Activated naive CD4-positive, alpha-beta T cell treated with anti-CD3 and anti-CD28 coated beads for 36 hours (primary cell): Measurements from ENCODE around the gene SIT1. TPM values are rescaled to one million over a fixed set of nuclear protein-coding genes. Genes with fewer than 3 reads are reported as not detected.
"Not testable (repeated sequence)": the region's sequence is repeated elsewhere in the genome, so short reads cannot be mapped to it uniquely, and the experiment has no call there.

ENCODE experiments used
- CTCF ChIA-PET: fragments of 350-600 bp; sonication (Branson Sonifier 250); formaldehyde crosslinking; loops from one replicate; lab custom pipeline; 2021; ENCODE audit warnings: antibody characterized with exemption; lab: Charles Lee
- DNase-seq: peaks from one replicate; pipeline ENCODE4 v3.0.0-alpha.2; 2020
- H3K27ac Mint-ChIP-seq: one replicate; pipeline ENCODE4 v1.8.0; 2021; ENCODE audit warnings: mild to moderate bottlenecking, mixed read lengths
- H3K27me3 Mint-ChIP-seq: one replicate; pipeline ENCODE4 v1.8.0; 2021; ENCODE audit warnings: low read depth, mixed read lengths
- H3K36me3 Mint-ChIP-seq: one replicate; pipeline ENCODE4 v1.8.0; 2021; ENCODE audit warnings: low read depth, mixed read lengths
- H3K4me1 Mint-ChIP-seq: one replicate; pipeline ENCODE4 v1.8.0; 2021; ENCODE audit warnings: low read depth, mixed read lengths
- H3K4me3 Mint-ChIP-seq: one replicate; pipeline ENCODE4 v1.8.0; 2021; ENCODE audit warnings: mild to moderate bottlenecking, moderate library complexity, mixed read lengths
- H3K9me3 Mint-ChIP-seq: one replicate; pipeline ENCODE4 v1.8.0; 2021; ENCODE audit warnings: mixed read lengths
- intact Hi-C: fragments of 100-400 bp; cut with micrococcal nuclease; formaldehyde crosslinking; loops from one replicate; pipeline ENCODE4 v1.15.1; 2023
- total RNA-seq, 2 experiments: library from RNA; stranded (reverse); gene quantifications; one replicate each; pipeline ENCODE4 v1.2.3, GENCODE V29; 2021

SIT1 gene
- total RNA-seq, 2 experiments from 2014 or later = 44.0 to 45.4 TPM

GRCh38 chr9:35628389-35628991 lies 22.2 kb downstream of the SIT1 start:
- Mint-ChIP-seq H3K4me3 (no peak overlapping the region), H3K4me1 (no peaks in the 10 kb centered on the region), H3K36me3 (no peaks in the 10 kb centered on the region), H3K27me3 (no peaks in the 10 kb centered on the region), H3K9me3 (no peaks in the 10 kb centered on the region), H3K27ac (no peak overlapping the region)
- CTCF ChIA-PET = interaction anchor here (0.8 to 3.9 kb wide), 5 partner anchors 9 to 68 kb away, joined by 4 to 17 read pairs (median 7); no protein-coding TSS in a partner anchor
- intact Hi-C loops = no loop called here
- DNase-seq = no peak

- H3K9me3 Mint-ChIP-seq = no peaks in the 10 kb centered on the region
- H3K4me1 Mint-ChIP-seq = no peaks in the 10 kb centered on the region
- no peak overlapping the region for H3K4me3 Mint-ChIP-seq
- intact Hi-C loops = no loop called here
- no peak overlapping the region for H3K27ac Mint-ChIP-seq
- DNase-seq = no peak
- CTCF ChIA-PET = interaction anchor here (3.9 kb wide), 1 partner anchor 16 kb away, joined by 17 read pairs; no protein-coding TSS in a partner anchor
- H3K27me3 Mint-ChIP-seq = no peaks in the 10 kb centered on the region
- H3K36me3 Mint-ChIP-seq = no peaks in the 10 kb centered on the region
Measured at GRCh38 chr9:35627575-35627974, 23.2 kb downstream of the SIT1 start.

DNA sequence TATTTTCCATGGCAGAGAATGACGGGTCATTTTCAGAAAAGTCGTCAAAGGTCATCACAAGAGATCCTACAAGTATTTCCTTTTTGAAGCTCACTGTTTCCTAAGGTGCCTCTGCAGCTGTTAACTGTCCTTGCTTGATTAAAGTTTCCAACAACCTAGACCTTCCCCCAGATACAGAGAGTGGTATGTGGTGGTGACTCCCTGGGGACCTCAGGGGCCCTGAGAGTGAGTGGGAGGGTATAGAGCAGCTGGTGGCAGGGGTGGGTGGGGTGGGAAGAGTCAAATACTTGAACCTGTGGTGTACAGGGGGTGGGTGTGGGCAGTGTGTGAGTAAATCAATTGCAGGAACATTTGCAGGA lies 31.0 kb downstream of the SIT1 start:
- no peaks in the 10 kb centered on the region for H3K27me3 Mint-ChIP-seq
- peaks cover 28% of the 10 kb centered on the region for H3K4me1 Mint-ChIP-seq
- no peak for DNase-seq
- CTCF ChIA-PET = interaction anchor here (0.6 to 10.9 kb wide), 9 partner anchors 9 to 323 kb away, joined by 3 to 142 read pairs (median 5); partner anchors contain the start of genes ARHGEF39, CCDC107, RMRP and SIT1
- H3K36me3 Mint-ChIP-seq = no peaks in the 10 kb centered on the region
- no peaks in the 10 kb centered on the region for H3K9me3 Mint-ChIP-seq
- H3K27ac Mint-ChIP-seq = peak overlapping the region; percentile 43
- no peak overlapping the region for H3K4me3 Mint-ChIP-seq
- intact Hi-C loops = loop anchor here (2.0 kb wide), 2 partner anchors 19 to 27 kb away; no protein-coding TSS in a partner anchor

DNA sequence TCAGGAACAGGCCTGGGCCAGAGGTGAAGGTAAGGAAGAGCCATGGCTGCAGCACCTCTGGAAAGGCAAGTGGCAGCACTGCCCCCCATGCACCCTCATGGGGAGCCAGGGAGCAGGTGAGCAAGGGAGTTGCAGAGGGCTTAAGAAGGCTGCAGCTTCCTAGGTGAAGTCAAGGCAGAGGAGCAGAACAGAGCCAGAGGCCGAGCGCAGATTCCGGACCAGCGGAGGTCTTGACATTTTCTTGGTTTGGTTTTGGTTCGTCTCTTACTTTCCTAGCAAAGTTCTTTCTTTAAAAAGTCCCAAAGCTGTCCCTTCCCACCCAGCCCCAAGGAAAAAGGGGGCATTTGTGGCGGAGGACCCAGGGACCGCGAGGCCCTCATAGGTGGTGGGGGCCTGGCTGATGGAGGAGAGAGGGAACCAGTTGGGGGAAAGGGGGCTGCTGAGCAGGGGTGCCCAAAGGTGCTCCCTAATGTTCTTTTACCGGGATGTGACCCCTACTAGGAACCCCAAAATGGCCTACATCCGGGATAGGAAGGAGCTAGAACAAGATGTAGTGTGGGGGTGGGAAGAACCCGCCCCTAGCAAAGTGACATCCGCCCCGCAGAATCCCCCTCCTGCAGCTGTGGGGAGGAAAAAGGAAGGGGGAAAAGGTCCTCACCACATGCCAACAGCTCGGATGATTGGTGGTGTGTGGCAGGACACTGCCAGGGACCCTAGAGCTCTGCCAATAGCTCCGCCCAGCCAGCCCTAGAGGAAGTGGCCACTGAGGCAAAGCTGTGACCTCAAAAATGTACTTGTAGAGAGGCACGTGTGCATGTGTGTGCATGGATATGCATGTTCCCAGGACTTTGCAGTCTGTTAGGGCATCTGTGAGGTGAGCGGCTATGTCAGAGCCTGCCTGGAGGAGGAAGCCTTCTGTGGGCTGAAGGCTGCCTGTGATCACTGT lies 31.6 kb downstream of the SIT1 start:
- no peaks in the 10 kb centered on the region for H3K27me3 Mint-ChIP-seq
- peak; percentile 52 for DNase-seq
- no peaks in the 10 kb centered on the region for H3K9me3 Mint-ChIP-seq
- peaks cover 28% of the 10 kb centered on the region for H3K4me1 Mint-ChIP-seq
- CTCF ChIA-PET = interaction anchor here (0.6 to 10.9 kb wide), 9 partner anchors 8 to 322 kb away, joined by 3 to 142 read pairs (median 5); partner anchors contain the start of genes ARHGEF39, CCDC107, RMRP and SIT1
- H3K27ac Mint-ChIP-seq = peak overlapping the region; percentile 43
- intact Hi-C loops = loop anchor here (2.0 kb wide), 2 partner anchors 20 to 28 kb away; no protein-coding TSS in a partner anchor
- H3K36me3 Mint-ChIP-seq = no peaks in the 10 kb centered on the region
- H3K4me3 Mint-ChIP-seq = peak overlapping the region; percentile 4

- Mint-ChIP-seq H3K4me3 (peak within 1 kb of the TSS; percentile 79), H3K27ac (peak within 1 kb of the TSS; percentile 47), H3K27me3 (no peaks in the 10 kb centered on the region), H3K4me1 (peaks cover 28% of the 10 kb centered on the region), H3K9me3 (no peaks in the 10 kb centered on the region), H3K36me3 (no peaks in the 10 kb centered on the region)
- no peak for DNase-seq
- CTCF ChIA-PET = interaction anchor here (1.9 to 10.9 kb wide), 2 partner anchors 30 to 46 kb away, joined by 5 to 142 read pairs; partner anchors contain the start of genes ARHGEF39 and SIT1
- intact Hi-C loops = loop anchor here (2.0 kb wide), 2 partner anchors 20 to 28 kb away; no protein-coding TSS in a partner anchor
Measured at GRCh38 chr9:35618325-35618727, 32.4 kb downstream of the SIT1 start, which contains the start of gene CD72. Gene CD72, minus strand, starts transcription at chr9:35618413. Its CDS starts 110 bp downstream, at chr9:35618303.

GRCh38 chr9:35617548-35617947 lies 33.2 kb downstream of the SIT1 start:
- Mint-ChIP-seq H3K9me3 (no peaks in the 10 kb centered on the region), H3K27me3 (no peaks in the 10 kb centered on the region), H3K27ac (peak overlapping the region; percentile 47), H3K4me3 (peak overlapping the region; percentile 79), H3K36me3 (no peaks in the 10 kb centered on the region), H3K4me1 (peaks cover 28% of the 10 kb centered on the region)
- intact Hi-C loops = loop anchor here (1.0 kb wide), 2 partner anchors 13 to 115 kb away; partner anchors contain the start of genes CREB3 and TLN1
- DNase-seq = no peak
- CTCF ChIA-PET = interaction anchor here (0.5 to 10.9 kb wide), 14 partner anchors 8 to 329 kb away, joined by 3 to 142 read pairs (median 4); partner anchors contain the start of genes CREB3, RMRP, SIT1 and TLN1

GRCh38 chr9:35616681-35617459 lies 33.9 kb downstream of the SIT1 start:
- H3K36me3 Mint-ChIP-seq = no peaks in the 10 kb centered on the region
- intact Hi-C loops = loop anchor here (1.0 kb wide), 2 partner anchors 13 to 115 kb away; partner anchors contain the start of genes CREB3 and TLN1
- DNase-seq = peak; percentile 79
- peak overlapping the region; percentile 79 for H3K4me3 Mint-ChIP-seq
- H3K9me3 Mint-ChIP-seq = no peaks in the 10 kb centered on the region
- peak overlapping the region; percentile 47 for H3K27ac Mint-ChIP-seq
- H3K27me3 Mint-ChIP-seq = no peaks in the 10 kb centered on the region
- CTCF ChIA-PET = interaction anchor here (0.5 to 10.9 kb wide), 21 partner anchors 8 to 330 kb away, joined by 3 to 142 read pairs (median 4); partner anchors contain the start of genes CREB3, HINT2, RMRP and SIT1
- H3K4me1 Mint-ChIP-seq = peaks cover 28% of the 10 kb centered on the region

DNA sequence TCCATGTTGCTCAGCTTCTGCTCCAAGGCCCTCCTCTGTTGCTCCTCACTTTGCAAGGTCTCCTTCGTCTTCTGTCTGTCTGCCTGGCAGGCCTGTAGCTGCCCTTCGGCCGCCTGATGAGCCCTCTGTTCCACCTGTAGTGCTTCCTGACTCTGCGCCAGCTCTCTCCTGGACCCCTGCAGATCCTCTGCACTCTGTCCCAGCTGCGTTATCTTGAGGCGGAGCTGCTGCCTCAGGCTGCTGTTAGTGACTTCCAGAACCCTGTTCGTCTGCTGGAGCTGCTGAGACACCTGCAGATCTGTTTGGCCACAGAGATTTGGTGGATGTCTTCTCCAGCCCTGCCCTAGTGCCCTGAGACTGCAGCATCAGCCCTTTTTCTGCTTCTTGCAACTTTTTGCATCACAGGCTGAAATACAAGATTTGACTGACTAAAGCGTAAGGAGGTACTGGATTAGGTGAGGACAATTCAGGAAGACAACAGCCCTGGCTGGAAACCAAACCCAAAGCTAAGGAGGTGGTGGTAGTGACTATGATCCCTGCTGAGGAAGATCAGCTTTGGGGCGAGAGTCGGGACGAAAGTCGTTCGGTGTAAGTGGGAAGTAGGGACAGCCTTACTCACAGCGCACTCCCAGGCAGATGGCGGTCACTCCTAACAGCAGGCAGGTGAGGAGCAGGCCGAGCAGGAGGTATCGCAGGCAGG lies 34.6 kb downstream of the SIT1 start:
- no peaks in the 10 kb centered on the region for H3K27me3 Mint-ChIP-seq
- H3K9me3 Mint-ChIP-seq = no peaks in the 10 kb centered on the region
- no peak for DNase-seq
- CTCF ChIA-PET = interaction anchor here (0.6 to 10.9 kb wide), 20 partner anchors 9 to 267 kb away, joined by 3 to 142 read pairs (median 4); partner anchors contain the start of genes CCDC107, CREB3, HINT2 and RMRP
- H3K27ac Mint-ChIP-seq = no peak overlapping the region
- H3K36me3 Mint-ChIP-seq = no peaks in the 10 kb centered on the region
- peaks cover 33% of the 10 kb centered on the region for H3K4me1 Mint-ChIP-seq
- peak overlapping the region; percentile 79 for H3K4me3 Mint-ChIP-seq
- intact Hi-C loops = no loop called here

GRCh38 chr9:35612843-35613242 lies 37.9 kb downstream of the SIT1 start:
- Mint-ChIP-seq H3K4me1 (peaks cover 12% of the 10 kb centered on the region), H3K27ac (no peak overlapping the region), H3K36me3 (peaks cover 1% of the 10 kb centered on the region), H3K4me3 (no peak overlapping the region), H3K27me3 (no peaks in the 10 kb centered on the region), H3K9me3 (no peaks in the 10 kb centered on the region)
- intact Hi-C loops = no loop called here
- DNase-seq = no peak
- CTCF ChIA-PET = interaction anchor here (0.9 to 10.9 kb wide), 11 partner anchors 15 to 119 kb away, joined by 3 to 142 read pairs (median 8); partner anchors contain the start of genes CCDC107, CREB3, SIT1 and TLN1

DNA sequence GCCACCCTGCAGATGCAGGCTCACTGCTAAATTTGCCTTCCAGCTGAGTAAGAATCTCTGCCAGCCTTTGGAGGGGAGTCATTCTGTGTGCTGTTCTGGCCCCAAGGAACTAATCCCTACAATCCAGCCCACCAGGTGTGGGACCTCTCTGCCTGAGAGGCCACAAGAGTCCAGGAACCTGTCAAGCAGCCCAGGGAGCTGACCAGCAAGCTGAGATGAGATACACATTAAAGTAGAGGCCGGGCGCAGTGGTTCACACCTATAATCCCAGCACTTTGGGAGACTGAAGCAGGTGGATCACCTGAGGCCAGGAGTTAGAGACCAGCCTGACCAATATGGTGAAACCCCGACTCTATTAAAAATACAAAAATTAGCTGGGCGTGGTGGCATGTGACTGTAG lies 38.7 kb downstream of the SIT1 start:
- H3K4me1 Mint-ChIP-seq, H3K27me3 Mint-ChIP-seq, intact Hi-C loops, DNase-seq, H3K36me3 Mint-ChIP-seq, H3K27ac Mint-ChIP-seq, H3K9me3 Mint-ChIP-seq, H3K4me3 Mint-ChIP-seq: not testable (repeated sequence)
- CTCF ChIA-PET = interaction anchor here (0.7 to 10.9 kb wide), 17 partner anchors 10 to 296 kb away, joined by 3 to 142 read pairs (median 7); partner anchors contain the start of genes ARHGEF39, CREB3, SIT1 and TLN1
